GM08714 (cell line): ENCODE data around the gene CDC14A.
A peak's percentile ranks its signal among the peaks of the same experiment; 100 is the strongest.

Experiments
- H3K4me3 ChIP-seq: fragments of 200-500 bp; sonication (Bioruptor generic); 2 replicates; pipeline ENCODE4 v1.5.1; 2014; ENCODE audit warnings: mild to moderate bottlenecking, low read length, inconsistent platforms
- ZNF274 ChIP-seq: IDR thresholded peaks from 2 replicates; pipeline ENCODE4 v1.6.1; 2012; ENCODE audit warnings: mild to moderate bottlenecking, low read depth, low read length

Gene CDC14A

DNA sequence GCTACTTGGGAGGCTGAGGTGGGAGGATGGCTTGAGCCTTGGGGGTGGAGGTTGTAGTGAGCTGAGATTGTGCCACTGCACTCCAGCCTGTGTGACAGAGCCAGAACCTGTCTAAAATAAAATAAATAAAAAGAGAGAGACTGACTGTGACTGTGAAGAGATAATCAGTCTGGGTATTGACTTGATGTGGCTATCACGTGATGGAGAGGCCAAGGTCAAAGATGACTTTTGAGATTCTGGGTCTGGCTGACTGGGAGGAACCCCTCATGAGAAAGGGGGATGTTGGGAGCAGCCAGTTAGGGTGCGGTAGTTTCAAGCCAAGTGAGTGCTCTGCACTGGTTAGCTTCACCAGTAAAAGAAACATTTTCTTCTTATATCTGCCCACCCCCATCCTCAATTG is 66.8 kb downstream of the CDC14A start:
- no peak for TF ChIP-seq ZNF274
- no peak overlapping the region for H3K4me3 ChIP-seq

GRCh38 chr1:100422065-100422464 is 69.8 kb downstream of the CDC14A start:
- no peak overlapping the region for H3K4me3 ChIP-seq
- no peak for TF ChIP-seq ZNF274

- no peak for TF ChIP-seq ZNF274
- no peak overlapping the region for H3K4me3 ChIP-seq
Measured at GRCh38 chr1:100423832-100424337, 71.6 kb downstream of the CDC14A start.

DNA sequence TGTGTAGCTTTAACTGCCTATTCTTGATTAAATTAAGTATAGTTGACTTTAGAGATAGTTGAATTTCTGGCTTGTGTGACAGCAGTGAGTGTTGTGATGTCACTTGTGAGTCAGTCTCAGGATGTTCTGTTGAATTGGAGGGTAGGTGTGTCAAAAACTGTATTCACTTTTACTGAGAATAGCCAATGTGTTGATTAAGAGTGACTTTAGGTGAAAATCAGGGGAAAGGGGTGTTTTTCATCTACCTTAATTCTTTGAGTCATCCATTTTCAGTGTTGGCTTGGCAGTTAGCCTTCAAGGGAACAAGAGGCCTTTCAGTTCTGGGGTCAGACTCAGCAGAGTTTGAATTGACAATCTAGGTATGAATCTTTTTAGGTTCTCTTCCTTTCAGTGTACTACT is 75.9 kb downstream of the CDC14A start:
- TF ChIP-seq ZNF274: no peak
- no peak overlapping the region for H3K4me3 ChIP-seq

GRCh38 chr1:100430325-100430756 is 78.0 kb downstream of the CDC14A start:
- no peak for TF ChIP-seq ZNF274

GRCh38 chr1:100431954-100432353 is 79.6 kb downstream of the CDC14A start:
- TF ChIP-seq ZNF274: no peak
- H3K4me3 ChIP-seq: no peak overlapping the region

More at GRCh38 chr1:100430325-100430756, 78.0 kb downstream of the CDC14A start:
- no peak overlapping the region for H3K4me3 ChIP-seq

GRCh38 chr1:100433563-100433962 is 81.3 kb downstream of the CDC14A start:
- no peak for TF ChIP-seq ZNF274
- H3K4me3 ChIP-seq: no peak overlapping the region

GRCh38 chr1:100434831-100435230 is 82.5 kb downstream of the CDC14A start:
- H3K4me3 ChIP-seq: no peak overlapping the region
- TF ChIP-seq ZNF274: no peak

DNA sequence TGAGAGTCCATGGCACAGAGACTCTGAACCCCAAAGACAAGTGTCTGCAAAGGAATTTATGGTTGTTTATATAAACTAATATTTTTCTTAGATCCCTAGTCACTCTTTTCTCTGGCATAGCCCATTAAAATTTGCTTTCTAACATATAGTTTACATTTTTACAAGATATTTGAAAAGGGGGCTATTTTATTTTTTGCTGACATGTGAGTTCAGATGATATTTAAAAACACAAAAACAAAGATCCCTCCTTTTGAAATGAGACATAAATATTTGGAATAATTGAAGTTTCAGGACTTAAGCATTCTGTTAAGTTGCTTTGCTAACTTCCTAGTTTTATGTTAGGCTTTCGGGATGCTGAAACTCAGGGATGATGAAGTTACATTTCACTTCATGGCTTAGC is 86.1 kb downstream of the CDC14A start:
- H3K4me3 ChIP-seq: no peak overlapping the region
- TF ChIP-seq ZNF274: no peak

GRCh38 chr1:100438789-100439188 is 86.5 kb downstream of the CDC14A start:
- H3K4me3 ChIP-seq: no peak overlapping the region
- no peak for TF ChIP-seq ZNF274

GRCh38 chr1:100440075-100440809 is 87.9 kb downstream of the CDC14A start:
- no peak overlapping the region for H3K4me3 ChIP-seq
- TF ChIP-seq ZNF274: no peak

DNA sequence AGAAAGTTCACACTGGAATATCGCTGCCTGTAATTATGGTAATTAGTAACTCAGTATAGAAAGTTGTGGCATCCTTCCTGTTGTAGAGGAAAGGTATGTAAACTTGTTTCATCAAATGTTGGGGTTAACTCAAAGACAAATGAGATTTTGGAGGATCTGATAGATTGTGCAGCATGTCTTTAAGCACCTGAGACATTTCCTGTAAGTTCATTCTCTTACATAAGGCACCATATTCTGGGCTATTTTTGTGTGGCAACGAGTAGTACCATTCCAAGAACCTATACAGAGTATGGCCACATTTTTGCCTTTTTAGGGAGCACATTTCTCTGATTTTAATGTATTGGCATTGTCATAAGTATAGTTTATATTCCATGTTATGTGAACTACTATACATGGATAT is 88.8 kb downstream of the CDC14A start:
- no peak overlapping the region for H3K4me3 ChIP-seq
- TF ChIP-seq ZNF274: no peak

- no peak for TF ChIP-seq ZNF274
- H3K4me3 ChIP-seq: no peak overlapping the region
Measured at GRCh38 chr1:100441651-100442050, 89.3 kb downstream of the CDC14A start.

DNA sequence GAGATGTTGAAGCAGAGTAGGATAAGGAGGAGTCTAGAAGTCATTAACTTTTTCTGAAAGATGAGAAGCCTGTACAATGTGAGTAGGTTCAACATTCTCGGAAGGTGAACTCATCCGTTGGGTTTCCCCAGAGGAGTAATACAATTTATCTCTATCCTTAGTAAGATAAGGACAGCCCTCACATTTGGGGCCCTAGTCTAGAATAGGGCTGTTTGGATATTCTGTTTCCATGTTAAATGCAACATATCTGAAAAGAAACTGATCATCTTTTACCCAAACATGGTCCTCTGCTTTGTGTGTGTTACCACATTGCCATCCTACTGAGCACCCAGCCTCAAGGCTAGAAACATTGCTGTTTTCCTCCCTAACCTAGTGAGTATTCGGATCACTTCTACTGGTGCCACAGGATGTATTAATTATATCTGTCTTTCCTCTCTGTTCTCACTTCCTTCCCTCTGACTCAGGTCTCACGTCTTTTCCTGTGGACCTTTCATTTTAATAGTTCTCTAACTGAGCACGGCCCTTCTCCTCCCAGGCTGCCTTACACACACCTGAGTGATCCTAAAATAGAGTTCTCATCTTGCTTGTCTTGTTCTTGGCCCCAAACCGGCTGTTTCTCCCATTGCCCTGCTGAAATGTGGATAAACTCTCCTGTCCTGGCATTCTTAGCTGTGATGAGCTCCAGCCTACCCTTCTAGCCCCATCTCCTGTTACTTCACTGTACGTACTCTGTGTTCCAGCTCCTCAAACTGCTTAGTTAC is 91.7 kb downstream of the CDC14A start:
- peak overlapping the region; percentile 5; the same call in 1 of the 2 replicates for H3K4me3 ChIP-seq
- no peak for TF ChIP-seq ZNF274

DNA sequence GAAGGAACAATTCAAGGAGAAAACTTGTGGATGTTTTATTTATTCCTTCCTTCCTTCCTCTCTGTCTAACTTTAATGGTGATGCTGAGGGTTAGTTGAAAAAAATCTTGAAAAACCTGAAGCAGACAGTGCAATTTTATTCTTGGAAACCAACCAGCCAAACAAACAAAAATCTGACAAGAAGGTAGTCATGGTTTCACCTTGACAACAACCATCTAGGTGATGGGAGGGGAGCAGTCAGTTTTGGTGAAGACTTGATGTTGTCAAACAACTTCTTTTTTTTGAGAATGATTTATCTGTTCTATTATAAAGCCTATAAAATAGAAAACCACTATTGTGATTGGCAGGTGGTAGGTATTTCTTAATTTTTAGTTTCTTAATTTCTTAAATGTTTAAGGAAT is 93.3 kb downstream of the CDC14A start:
- TF ChIP-seq ZNF274: no peak
- no peak overlapping the region for H3K4me3 ChIP-seq
